ENCODE results near the gene HSCB. TPM values are rescaled to one million over a fixed set of nuclear protein-coding genes. Genes with fewer than 3 reads are reported as not detected.
A peak's percentile ranks its signal among the peaks of the same experiment; 100 is the strongest.

HSCB gene
- total and polyA plus RNA-seq, 9 of the 15 experiments (the other 6 are each of a cell fraction or from before 2014, with no cell fraction given), result 2.6 to 13.1 (median 8.6) TPM

DNA sequence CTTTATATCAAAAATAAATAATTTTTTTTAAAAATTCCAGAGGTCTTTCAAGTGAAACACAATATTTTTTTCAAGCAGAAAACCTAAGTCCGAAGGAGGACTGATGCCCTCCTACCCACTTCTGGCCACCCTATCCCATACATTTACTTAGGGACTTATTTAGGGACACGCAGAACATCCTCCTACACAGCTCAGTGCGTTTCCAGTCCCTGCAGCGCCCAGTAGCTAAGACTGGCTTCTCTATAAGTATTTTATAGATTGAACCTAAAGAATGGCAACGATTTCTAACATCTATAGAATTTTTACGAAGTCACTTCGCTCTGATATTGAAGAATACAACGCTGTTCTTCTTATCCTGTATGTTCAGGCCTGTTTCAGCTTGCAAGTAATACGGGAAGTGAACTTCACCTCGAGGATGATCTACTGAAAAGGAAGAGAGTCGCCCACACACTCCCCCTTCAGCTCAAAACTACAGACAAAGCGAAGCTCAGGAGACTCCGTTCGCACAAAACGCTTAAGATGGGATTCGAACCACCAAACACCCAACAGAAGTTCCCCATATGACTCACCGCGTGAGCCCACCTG is 547 bp upstream of the HSCB start (continued):
- TF ChIP-seq ZNF280B (CRISPR knock-in tag; IDR thresholded peaks at IDR 0.05) (no peak), HES1 (IDR thresholded peaks at IDR 0.05; ENCODE audit: low read depth) (no peak), ZNF584 (CRISPR knock-in tag; IDR thresholded peaks at IDR 0.05; ENCODE audit: low read depth) (no peak), ZNF174 (CRISPR knock-in tag; IDR thresholded peaks at IDR 0.05) (no peak), ZNF551 (CRISPR knock-in tag; IDR thresholded peaks at IDR 0.05) (no peak)
- TF ChIP-seq, protein P1, sequence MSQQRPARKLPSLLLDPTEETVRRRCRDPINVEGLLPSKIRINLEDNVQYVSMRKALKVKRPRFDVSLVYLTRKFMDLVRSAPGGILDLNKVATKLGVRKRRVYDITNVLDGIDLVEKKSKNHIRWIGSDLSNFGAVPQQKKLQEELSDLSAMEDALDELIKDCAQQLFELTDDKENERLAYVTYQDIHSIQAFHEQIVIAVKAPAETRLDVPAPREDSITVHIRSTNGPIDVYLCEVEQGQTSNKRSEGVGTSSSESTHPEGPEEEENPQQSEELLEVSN (IDR thresholded peaks at IDR 0.05; ENCODE audit: borderline replicate concordance in 1 of 2, extremely low read depth in 1 of 2, insufficient read depth in 1 of 2, insufficient read length in 1 of 2, low read depth in 1 of 2, low read length in 1 of 2, poor library complexity in 1 of 2, severe bottlenecking in 1 of 2), result peak in 1 of 2 experiments; percentile 32
- TF ChIP-seq, protein P2, sequence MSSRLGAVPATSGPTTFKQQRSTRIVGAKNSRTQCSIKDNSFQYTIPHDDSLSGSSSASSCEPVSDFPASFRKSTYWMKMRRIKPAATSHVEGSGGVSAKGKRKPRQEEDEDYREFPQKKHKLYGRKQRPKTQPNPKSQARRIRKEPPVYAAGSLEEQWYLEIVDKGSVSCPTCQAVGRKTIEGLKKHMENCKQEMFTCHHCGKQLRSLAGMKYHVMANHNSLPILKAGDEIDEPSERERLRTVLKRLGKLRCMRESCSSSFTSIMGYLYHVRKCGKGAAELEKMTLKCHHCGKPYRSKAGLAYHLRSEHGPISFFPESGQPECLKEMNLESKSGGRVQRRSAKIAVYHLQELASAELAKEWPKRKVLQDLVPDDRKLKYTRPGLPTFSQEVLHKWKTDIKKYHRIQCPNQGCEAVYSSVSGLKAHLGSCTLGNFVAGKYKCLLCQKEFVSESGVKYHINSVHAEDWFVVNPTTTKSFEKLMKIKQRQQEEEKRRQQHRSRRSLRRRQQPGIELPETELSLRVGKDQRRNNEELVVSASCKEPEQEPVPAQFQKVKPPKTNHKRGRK (tag; IDR thresholded peaks at IDR 0.05), result no peak

Measured in K562 (cell line).